Hepatocyte (in vitro differentiated cells): ENCODE measurements around the gene GLP2R.

Experiments
- CTCF ChIP-seq: fragments of 200-600 bp; sonication (generic); IDR thresholded peaks from 2 replicates; pipeline ENCODE4 v1.5.1; 2016; ENCODE audit warnings: antibody characterized with exemption, mild to moderate bottlenecking; ENCODE audit not compliant: poor library complexity
- EZH2 ChIP-seq: fragments of 200-600 bp; sonication (generic); IDR thresholded peaks from 2 replicates; pipeline ENCODE4 v1.6.1; 2016; ENCODE audit warnings: antibody characterized with exemption, mild to moderate bottlenecking, borderline replicate concordance
- EZH2phosphoT487 ChIP-seq: fragments of 200-600 bp; sonication (generic); IDR thresholded peaks from one replicate; pipeline ENCODE4 v1.6.1; 2018; ENCODE audit warnings: antibody characterized with exemption, mild to moderate bottlenecking, low read depth, moderate library complexity; ENCODE audit not compliant: unreplicated experiment, severe bottlenecking

- TF ChIP-seq EZH2 (no peak), CTCF (no peak), EZH2phosphoT487 (no peak)
Measured at GRCh38 chr17:9829343-9829742, 3.6 kb downstream of the GLP2R start.
